ENCODE data around the gene C16orf74. TPM values are rescaled to one million over a fixed set of nuclear protein-coding genes. Genes with fewer than 3 reads are reported as not detected.

The C16orf74 gene
- total and polyA plus RNA-seq, 9 donors = 0.38 to 1.5 (median 0.63) TPM; not detected in 2

- 55 to 90% (median 82%) methylated on average over 2 of the region's 2 CpGs for WGBS, 3 donors
- H3K36me3 ChIP-seq = no peaks in the 10 kb centered on the region
- H3K4me1 ChIP-seq (ENCODE audit: insufficient read depth) = no peaks in the 10 kb centered on the region
- H3K27me3 ChIP-seq = no peaks in the 10 kb centered on the region
- intact Hi-C loops (cut with DNase I) = no loop called here
- no peak for DNase-seq
- no peaks in the 10 kb centered on the region for H3K9me3 ChIP-seq
- H3K27ac ChIP-seq = no peak overlapping the region
- TF ChIP-seq POLR2A (IDR thresholded peaks at IDR 0.05) (no peak), EP300 (IDR thresholded peaks at IDR 0.05) (no peak), CTCF (IDR thresholded peaks at IDR 0.05) (no peak)
- no peak overlapping the region for H3K4me3 ChIP-seq
Measured at GRCh38 chr16:85763616-85764015, 12.7 kb upstream of the C16orf74 start.

GRCh38 chr16:85762970-85763369 is 12.1 kb upstream of the C16orf74 start:
- WGBS, 3 donors = 79 to 82% (median 80%) methylated on average over 10 to 12 of the region's 12 CpGs

GRCh38 chr16:85761861-85762260 is 11.0 kb upstream of the C16orf74 start:
- Histone ChIP-seq H3K9me3 (no peaks in the 10 kb centered on the region), H3K27me3 (no peaks in the 10 kb centered on the region), H3K36me3 (no peaks in the 10 kb centered on the region), H3K4me3 (no peak overlapping the region), H3K4me1 (ENCODE audit: insufficient read depth) (no peaks in the 10 kb centered on the region), H3K27ac (no peak overlapping the region)
- WGBS, 3 donors = 73 to 79% (median 78%) methylated on average over 6 of the region's 6 CpGs
- intact Hi-C loops (cut with DNase I) = no loop called here
- no peak for DNase-seq
- TF ChIP-seq CTCF (IDR thresholded peaks at IDR 0.05) = no peak
- TF ChIP-seq EP300 (IDR thresholded peaks at IDR 0.05) = no peak
- TF ChIP-seq POLR2A (IDR thresholded peaks at IDR 0.05) = no peak

More at GRCh38 chr16:85762970-85763369, 12.1 kb upstream of the C16orf74 start:
- H3K4me1 ChIP-seq (ENCODE audit: insufficient read depth) = no peaks in the 10 kb centered on the region
- no peak overlapping the region for H3K27ac ChIP-seq
- H3K36me3 ChIP-seq = no peaks in the 10 kb centered on the region
- no peak for TF ChIP-seq CTCF (IDR thresholded peaks at IDR 0.05)
- TF ChIP-seq EP300 (IDR thresholded peaks at IDR 0.05) = no peak
- TF ChIP-seq POLR2A (IDR thresholded peaks at IDR 0.05) = no peak
- intact Hi-C loops (cut with DNase I) = no loop called here
- H3K27me3 ChIP-seq = no peaks in the 10 kb centered on the region
- DNase-seq = no peak
- no peaks in the 10 kb centered on the region for H3K9me3 ChIP-seq
- H3K4me3 ChIP-seq = no peak overlapping the region

GRCh38 chr16:85759631-85760419 is 8.9 kb upstream of the C16orf74 start:
- 55 to 66% (median 56%) methylated on average over 20 of the region's 20 CpGs for WGBS, 3 donors
- H3K27ac ChIP-seq = no peak overlapping the region
- no peak overlapping the region for H3K4me3 ChIP-seq
- DNase-seq = no peak
- H3K9me3 ChIP-seq = no peaks in the 10 kb centered on the region
- H3K27me3 ChIP-seq = no peaks in the 10 kb centered on the region
- no peaks in the 10 kb centered on the region for H3K36me3 ChIP-seq
- H3K4me1 ChIP-seq (ENCODE audit: insufficient read depth) = no peaks in the 10 kb centered on the region
- intact Hi-C loops (cut with DNase I) = no loop called here
- no peak for TF ChIP-seq POLR2A (IDR thresholded peaks at IDR 0.05)
- no peak for TF ChIP-seq CTCF (IDR thresholded peaks at IDR 0.05)
- no peak for TF ChIP-seq EP300 (IDR thresholded peaks at IDR 0.05)

All from ovary (tissue), 9 donors.